M059J (cell line): Measurements from ENCODE around the gene RGS12. TPM values are rescaled to one million over a fixed set of nuclear protein-coding genes. Genes with fewer than 3 reads are reported as not detected.

ENCODE experiments used
- DNase-seq: peaks from one replicate; pipeline ENCODE4 v3.0.0-alpha.2; 2012; ENCODE audit warnings: low read depth
- total RNA-seq: library from RNA; depleted of rRNA; stranded (reverse); fragments of >200 nt; shearing (Covaris generic); gene quantifications from 2 replicates; pipeline ENCODE4 v1.2.3, GENCODE V29; 2014

Gene RGS12
- total RNA-seq, 1 experiment from 2014 or later: 15.8 TPM

DNA sequence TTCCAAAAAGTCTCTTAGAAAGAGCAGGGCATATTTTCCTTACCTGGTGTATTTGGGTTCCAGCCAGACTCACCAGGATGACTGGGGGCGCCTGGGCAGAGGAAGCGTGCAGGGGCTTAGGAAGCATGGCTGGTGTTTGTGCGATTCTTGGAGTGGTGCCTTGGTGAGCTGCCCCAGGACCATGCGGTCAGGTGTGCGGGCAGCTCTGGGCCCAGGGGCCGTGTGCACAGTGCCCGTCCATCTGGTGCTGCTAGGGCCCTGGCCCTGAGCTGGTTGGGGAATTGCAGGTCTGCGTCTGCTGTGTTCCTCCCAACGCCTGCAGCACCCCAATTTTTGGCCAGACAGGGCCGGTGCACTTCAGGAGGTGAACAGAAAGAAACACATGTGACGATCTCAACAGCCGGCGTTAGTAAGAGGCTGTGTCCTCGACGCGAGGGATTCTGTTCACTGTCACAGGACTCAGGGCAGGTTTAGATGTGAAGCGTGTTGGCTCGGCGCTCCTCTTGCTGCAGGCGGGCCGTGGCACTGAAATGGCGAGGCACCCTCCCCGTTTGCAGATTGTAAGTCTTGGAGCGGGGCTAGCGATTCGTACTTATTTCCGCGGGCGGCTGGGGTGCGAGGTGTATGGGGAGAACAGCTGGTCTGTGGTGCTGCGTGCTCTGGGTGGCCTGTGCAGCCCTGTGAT lies 15.2 kb downstream of the RGS12 start:
- DNase-seq: no peak

DNA sequence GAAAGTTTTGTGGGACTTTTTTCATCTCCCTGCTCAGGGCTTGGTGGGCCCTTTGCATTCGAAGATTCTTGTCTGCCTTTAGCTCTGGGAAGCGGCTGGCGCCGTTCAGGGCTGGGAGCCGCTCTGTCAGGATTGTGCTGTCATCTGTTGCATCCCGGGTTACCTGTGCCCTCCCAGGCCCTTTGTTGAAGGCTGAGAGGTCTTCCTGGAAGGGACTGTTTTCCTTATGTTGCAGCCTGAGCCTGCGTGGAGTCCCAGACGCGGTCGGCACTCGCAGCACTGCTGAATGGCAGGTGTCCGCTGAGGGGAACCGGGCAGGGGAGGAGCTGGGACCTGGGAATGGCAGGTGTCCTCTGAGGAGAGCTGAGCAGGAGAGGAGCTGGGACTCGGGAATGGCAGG lies 15.9 kb downstream of the RGS12 start:
- DNase-seq: no peak

DNA sequence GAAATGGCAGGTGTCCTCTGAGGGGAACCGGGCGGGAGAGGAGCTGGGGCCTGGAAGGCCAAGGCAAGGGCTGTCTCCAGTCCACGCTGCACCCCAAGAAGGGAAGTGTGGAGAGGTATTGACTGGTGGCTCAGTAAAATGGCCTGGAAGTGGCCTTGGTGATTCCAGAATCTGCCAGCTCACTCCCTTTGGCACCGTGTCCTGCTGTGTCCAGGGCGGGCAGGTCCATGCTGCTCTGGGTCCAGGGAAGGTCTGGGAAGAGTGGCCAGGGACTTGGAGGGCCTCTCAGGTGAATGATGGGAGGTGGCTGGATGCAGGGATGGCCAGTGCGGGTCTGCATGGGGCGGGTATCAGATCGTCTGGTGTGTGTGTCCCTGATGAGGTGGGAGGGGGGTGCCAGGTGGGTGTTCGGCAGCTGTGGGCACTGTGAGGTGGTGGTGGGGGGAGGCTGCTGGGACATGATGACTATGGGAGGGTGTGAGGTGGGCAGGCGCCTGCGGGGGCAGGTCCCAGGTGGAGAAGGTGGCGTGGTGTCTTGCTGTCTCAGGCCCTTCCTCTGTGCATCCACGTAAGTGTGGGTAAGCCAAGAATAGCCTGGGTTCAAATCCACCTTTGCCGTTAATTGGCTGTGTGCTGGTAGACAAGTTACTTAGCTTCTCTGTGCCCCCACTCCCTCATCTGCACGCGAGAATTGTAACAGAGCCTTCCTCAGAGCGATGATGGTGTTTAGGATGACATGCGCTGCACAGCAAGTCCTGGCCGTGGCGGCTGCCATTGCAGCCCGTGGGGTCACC lies 17.7 kb downstream of the RGS12 start:
- no peak for DNase-seq

DNA sequence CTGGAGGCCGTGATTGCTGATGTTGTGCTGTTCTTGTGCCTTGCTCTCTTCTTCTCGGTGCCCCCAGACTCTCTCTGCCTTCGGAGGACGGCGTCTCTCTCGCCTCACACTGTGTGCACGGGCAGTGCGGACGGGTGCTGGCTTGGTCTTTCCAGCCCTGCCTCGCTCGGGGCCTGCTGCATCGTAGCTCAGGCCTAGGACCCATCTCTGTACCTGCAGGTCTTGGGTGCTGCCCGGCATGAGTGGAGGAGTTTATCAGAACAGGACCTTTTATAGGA lies 18.2 kb downstream of the RGS12 start:
- DNase-seq: no peak

DNA sequence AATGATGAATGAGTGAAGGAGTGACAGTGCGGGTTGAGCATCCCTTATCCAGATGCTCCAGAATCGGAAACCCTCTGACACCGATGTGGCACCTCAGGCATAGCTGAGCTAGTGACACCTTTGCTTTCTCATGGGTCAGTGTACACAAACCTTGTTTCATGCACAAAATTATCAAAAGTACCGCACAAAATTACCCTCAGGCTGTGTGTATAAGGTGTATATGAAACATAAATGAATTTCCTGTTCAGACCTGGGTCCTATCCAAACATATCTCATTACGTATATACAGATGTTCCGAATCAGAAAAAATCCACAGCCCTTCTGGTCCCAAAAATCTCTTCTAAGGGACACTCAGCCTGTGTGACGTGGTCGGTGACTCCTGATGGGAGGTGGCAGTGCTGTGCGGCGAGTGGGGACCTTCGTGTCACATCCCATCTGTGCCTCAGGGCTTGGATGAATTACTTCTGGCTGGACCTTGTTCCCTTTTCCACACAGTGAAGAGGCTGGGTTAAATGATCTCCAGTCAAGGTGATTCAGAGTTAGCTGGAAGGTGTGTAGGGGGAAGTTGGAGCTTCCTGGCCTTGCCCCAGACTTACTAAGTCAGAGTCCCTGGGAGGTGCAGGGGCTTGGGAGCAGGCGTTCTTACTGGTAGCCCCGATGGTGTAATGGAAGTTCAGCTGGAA lies 18.8 kb downstream of the RGS12 start:
- peak; percentile 24 for DNase-seq

DNA sequence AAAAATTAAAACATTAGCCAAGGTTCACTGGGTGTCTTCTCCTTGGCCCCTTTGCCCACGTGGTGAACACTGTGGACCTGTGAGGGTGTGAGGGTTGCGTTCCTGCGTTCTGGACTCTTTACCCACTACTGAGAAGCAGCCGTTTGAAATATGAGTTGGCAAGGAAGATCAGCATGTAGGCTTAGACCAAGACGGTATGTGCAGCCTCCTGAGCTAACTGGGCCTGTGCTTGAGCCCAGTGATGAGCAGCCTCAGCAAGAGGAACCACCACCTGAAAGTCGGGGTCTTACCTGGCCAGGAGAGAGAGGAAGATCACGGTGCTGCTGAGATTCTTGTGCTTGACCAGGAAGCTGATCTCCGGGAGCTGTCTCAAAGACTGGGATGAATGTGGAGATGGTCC lies 19.5 kb downstream of the RGS12 start:
- DNase-seq: no peak

DNA sequence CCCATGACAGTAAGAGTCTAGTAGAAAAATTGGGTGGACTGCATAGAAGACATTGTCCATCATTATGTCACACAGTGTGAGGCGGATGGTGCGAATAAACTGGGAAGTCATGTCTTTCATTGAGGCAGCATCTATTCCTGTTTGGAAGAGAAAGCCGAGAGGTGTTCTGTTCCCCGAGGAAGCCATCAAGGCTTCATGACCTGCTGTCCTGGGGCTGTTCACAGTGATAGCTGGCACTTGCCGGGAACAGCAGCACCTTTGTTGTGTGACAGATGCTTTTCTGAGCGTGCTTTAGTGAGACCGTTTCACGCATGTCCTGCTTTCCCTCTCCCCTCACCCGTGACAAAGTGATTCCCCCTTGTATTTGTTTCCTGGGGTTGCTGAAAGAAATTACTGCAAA lies 20.3 kb downstream of the RGS12 start:
- no peak for DNase-seq

DNA sequence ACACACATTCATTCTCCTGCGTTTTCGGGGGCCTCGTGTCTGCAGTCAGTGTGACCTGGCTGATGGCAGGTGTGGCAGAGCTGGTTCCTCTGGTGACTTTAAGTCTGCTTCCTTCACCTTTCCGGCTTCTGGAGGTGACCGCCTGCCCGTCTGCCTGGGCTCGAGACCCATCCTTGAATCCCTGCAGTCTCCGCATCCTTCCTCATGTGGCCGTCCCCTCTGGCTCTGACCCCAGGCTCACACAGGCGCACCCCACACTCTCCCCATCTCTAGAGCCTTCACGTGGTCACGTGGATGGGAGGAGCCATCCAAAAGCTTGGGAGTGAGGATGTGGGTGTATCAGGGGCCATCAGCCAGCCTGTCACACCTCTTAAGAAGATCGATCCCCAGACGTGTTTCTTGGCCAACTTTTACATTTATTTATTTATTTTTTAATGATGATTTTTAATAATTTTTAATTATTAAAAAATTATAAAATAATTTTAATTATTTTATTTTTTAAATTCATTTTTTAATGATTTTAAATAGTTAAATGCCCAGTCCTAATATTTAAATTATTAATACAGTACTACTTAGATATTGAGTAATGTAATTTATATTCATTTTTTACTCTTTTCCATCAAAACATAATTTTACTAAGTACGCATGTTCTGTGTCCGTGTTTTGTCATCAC lies 20.9 kb downstream of the RGS12 start:
- DNase-seq: no peak

DNA sequence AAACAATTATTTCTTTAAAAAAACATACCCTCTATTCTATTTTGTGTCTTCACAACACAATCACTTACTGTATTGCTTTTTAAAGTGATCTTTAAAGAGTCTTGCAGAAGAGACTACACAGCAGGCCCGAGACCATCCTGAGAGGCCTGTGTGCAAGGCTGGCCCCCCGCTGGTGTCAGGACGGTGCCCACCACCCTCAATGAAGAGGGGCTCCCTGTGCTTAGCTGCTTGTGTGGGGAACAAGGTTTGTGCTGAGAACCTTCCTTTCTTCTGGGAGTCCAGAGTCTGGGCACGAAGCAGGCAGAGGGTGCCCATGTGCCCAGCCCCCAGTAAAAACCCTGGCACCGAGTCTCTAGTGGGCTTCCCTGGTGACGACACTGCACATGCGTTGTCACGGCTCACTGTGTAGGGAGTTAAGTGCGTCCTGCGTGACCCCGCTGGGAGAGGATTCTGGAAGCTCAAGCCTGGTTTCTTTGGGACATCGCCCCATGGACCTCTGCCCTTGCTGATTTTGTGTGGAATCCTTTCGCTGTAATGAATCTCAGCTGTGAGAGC lies 22.0 kb downstream of the RGS12 start:
- no peak for DNase-seq

DNA sequence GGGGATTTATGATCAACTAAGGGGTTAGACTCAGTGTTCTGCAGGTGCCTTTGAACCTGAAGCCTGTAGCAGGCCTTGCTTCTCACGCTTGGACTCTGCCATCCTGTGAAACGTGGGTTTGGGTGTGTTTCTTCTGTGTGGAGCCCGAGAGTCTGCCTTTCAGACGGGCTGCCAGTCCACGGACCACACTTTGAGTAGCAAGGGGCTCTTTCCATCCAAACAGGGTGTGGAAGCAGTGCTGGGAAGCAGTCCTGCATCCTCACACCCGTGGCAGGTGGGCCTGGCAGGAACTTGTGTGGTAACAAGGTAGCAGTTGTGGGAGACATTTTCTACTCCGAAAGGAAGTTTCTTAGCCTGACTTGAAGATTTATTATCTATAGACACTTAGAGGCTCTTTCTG lies 22.7 kb downstream of the RGS12 start:
- no peak for DNase-seq

DNA sequence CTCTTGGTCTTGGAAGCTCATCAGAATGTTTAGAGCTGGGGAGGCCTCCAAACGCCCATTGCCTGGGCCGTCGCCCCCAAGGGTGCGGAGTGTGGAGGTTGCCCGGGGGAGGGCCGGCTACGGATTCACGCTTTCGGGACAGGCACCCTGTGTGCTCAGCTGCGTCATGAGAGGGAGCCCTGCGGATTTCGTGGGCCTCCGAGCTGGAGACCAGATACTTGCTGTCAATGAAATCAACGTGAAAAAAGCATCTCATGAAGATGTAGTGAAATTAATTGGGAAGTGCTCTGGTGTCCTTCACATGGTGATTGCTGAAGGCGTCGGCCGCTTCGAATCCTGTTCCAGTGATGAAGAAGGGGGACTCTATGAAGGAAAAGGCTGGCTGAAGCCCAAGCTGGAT lies 23.3 kb downstream of the RGS12 start:
- no peak for DNase-seq

DNA sequence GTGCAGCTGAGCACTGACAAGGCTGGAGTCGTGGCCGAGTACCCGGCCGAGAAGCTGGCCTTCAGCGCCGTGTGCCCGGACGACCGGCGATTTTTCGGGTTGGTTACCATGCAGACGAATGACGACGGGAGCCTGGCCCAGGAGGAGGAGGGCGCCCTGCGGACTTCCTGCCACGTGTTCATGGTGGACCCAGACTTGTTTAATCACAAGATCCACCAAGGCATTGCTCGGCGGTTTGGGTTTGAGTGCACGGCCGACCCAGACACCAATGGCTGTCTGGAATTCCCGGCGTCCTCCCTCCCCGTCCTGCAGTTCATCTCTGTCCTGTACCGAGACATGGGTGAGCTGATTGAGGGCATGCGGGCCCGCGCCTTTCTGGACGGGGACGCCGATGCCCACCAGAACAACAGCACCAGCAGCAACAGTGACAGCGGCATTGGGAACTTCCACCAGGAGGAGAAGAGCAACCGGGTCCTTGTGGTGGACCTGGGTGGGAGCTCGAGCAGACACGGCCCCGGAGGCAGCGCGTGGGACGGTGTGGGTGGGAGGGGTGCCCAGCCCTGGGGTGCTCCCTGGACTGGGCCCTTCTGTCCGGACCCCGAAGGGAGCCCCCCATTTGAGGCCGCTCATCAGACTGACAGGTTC lies 24.3 kb downstream of the RGS12 start:
- no peak for DNase-seq

DNA sequence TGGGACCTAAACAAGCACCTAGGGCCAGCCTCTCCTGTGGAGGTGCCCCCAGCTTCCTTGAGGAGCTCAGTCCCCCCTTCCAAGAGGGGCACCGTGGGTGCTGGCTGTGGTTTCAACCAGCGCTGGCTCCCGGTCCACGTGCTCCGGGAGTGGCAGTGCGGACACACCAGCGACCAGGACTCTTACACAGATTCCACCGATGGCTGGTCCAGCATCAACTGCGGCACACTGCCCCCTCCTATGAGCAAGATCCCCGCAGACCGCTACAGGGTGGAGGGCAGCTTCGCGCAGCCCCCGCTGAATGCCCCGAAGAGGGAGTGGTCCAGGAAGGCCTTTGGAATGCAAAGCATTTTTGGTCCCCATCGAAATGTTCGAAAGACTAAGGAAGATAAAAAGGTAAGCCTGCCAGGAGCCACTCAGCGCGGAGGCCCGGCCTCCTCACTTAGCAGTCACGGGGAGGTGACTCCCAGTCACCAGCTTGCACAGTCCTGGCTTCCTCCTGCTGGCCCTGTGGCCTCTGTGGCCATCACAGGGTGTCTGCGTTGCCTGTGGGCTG lies 24.9 kb downstream of the RGS12 start:
- DNase-seq: no peak

DNA sequence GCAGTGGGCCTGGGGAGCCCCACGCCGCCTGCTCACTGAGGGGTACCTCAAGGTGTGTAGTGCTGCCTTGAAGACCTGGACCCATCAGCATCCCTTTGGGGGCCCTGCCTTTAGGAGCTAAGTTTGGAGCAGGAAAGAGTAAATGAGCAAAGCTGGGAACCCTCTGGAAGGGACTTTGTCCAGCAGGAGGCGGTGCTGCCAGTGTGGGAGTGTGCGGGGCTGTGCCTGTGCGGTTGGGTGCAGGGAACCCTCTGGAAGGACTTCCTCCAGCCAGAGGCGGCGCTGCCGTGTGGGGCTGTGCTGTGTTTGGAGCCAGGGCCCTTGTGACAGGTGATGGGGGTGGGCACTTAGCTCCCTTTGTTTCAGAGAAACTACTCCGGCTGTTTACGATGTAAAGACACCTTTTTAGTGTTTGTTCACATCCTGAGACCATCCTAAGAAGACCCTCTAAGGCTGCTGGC lies 25.8 kb downstream of the RGS12 start:
- no peak for DNase-seq

DNA sequence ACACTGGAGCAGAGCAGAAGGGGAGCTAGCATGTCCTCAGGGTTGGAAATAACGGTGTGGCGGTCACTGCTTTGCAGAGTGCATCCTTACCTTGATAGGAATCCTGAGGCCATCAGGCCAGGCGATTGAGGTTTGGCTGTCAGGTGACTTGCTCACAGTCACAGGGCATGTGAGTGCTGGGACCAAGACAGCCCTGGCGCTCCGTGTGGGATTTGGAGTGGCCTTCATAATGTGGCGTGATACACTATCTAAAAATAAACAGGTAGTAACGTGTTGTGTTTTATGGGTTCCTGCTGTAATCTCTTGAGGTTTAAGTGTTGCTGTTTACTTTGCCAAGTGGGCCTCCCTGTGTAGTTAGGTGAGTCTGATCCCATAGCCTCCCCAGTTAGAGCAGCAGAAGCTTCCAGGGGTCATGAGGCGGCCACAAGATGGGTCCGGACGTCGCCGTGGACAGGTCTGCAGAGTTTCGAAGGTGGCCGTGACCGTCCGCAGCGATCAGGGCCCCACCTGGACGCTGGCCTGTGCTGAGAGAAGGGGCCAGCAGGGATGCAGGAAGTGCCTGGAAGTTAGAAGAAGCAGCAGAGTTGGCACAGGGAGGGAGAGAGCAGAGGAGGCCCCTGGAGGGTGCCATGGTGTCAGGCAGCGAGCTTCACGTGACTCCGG lies 27.7 kb downstream of the RGS12 start:
- DNase-seq: no peak

DNA sequence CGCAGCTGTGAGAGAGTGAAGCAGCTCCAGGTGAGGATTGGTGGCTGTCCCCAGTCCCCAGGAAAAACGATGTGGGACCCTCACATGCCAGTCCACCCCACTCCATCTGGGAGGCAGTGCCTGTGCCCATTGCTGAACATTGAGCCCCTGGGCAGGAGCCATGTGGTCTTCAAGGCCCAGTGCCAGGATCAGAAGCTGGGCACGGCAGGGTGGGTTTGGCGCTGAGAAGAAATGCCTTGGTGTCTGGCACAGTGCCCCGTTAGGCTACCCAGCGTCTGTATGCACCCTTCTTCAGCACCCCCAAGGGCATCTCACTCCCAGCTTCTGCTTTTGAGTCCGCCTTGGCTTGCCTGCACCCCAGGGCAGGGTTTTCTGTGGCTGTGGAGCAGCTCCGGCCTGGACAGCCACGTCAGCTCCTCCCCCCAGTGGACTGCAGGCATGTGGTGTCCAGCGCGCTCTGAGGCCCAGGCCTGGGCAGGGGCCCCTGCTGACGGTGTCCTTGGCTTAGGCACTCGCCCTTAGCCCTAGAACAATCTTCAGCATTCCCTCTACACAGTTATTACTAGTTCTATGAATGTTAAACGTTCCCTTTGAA lies 28.6 kb downstream of the RGS12 start:
- no peak for DNase-seq

DNA sequence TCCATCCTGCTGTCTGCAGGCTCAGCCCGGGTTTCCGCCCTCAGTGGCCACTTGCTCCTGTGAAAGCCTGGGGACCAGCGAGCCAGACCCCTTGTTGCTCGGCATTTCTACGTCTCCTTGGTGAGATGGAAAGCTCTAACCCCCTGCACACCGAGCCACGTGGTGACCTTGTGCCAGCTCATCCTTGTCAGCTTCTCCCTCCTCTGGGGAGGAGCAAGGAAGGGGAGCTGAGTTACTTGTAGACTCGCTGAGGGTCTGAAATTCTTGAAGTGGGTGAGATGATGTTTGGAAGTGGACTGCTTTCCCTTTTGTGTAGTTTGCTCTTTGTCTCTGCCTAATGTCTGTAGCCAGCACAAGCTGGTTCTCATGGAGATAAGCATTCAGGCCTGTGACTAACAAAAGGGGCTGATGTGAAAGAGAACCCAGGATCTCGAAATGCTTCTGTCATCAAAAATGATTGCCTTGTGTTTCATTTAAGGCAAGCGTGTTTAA lies 29.3 kb downstream of the RGS12 start:
- no peak for DNase-seq

DNA sequence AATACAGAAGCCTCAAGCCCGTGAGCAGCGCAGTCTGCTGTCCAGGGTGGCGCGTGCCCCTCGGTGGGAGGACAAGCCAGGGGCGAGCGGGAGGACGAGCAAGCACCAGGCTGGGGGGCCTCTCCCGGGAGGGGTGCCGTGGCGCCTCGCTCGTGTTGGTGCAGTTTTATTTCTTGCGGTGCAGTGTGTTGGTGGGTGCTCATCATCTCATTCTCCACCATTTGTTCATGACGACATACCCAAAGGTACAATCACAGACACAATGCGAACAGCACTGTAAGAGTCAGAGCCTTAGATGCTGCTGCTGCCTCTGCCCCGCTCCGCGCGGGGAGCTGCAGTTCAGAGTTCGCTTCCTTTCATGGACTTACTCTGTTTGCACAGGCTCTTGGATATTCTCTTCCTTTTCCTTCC lies 30.3 kb downstream of the RGS12 start:
- DNase-seq: no peak

DNA sequence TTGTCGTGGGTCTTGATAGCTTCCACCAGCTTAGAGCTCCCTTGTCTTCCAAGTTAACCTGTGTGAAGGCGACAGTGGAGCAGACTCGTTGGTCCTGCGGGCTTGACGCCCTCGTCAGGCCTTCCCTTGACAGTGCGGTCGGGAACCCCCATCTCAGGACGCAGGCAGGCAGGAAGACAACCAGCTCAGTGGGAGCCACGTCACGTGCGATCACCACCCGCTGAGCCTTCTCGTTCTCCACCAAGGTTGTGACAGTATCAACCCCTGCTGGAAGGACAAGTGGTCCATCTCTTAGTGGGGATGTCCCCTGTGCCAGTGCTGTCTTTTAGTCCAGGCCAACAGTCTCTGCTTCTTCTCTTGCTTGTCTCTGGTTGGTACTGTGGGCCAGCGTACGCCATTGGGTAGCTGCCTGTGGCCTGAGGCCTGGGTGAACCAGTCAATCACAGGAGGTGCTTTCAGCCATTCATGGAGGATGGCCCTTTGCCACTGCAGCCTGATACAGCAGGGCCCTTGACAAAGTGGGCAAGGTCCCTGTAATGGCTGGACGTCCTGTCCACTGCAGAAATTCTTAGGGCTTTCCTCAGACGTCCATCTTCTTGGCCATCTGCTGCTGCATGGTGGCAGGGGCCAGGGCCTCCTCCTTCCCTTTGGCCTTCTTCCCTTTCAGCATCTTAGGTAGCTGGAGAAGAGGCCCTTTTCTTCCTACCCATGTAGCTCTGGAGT lies 31.4 kb downstream of the RGS12 start:
- no peak for DNase-seq
